Esophagus (tissue), 2 donors: ENCODE results near the gene CLEC18A. TPM values are rescaled to one million over a fixed set of nuclear protein-coding genes. Genes with fewer than 3 reads are reported as not detected.

Source experiments
- H3K27ac ChIP-seq, 2 donors: one replicate each; pipeline ENCODE4 v1.5.1; 2013; ENCODE audit warnings: low read depth in 2 of 2, mild to moderate bottlenecking in 2 of 2, inconsistent platforms in 1 of 2, low read length in 1 of 2, moderate library complexity in 1 of 2
- H3K27me3 ChIP-seq, 2 donors: one replicate each; pipeline ENCODE4 v1.6.1; 2013; ENCODE audit warnings: low read length in 2 of 2, control low read depth in 1 of 2, mild to moderate bottlenecking in 1 of 2; ENCODE audit not compliant: insufficient read depth in 2 of 2, control insufficient read depth in 1 of 2
- H3K36me3 ChIP-seq, 2 donors: one replicate each; pipeline ENCODE4 v1.6.1; 2013; ENCODE audit warnings: low read length in 1 of 2; ENCODE audit not compliant: control insufficient read depth in 2 of 2, insufficient read depth in 2 of 2
- H3K4me1 ChIP-seq, 2 donors: one replicate each; pipeline ENCODE4 v1.6.1; 2013; ENCODE audit warnings: low read length in 1 of 2; ENCODE audit not compliant: control insufficient read depth in 2 of 2, insufficient read depth in 2 of 2
- H3K4me3 ChIP-seq, 2 donors: one replicate each; pipeline ENCODE4 v1.5.1; 2013; ENCODE audit warnings: low read length in 2 of 2, mild to moderate bottlenecking in 2 of 2, low read depth in 1 of 2, moderate library complexity in 1 of 2
- H3K9me3 ChIP-seq, 2 donors: one replicate each; pipeline ENCODE4 v1.6.1; 2013; ENCODE audit warnings: mild to moderate bottlenecking in 2 of 2, low read depth in 1 of 2, low read length in 1 of 2, moderate library complexity in 1 of 2; ENCODE audit not compliant: control insufficient read depth in 2 of 2, insufficient read depth in 1 of 2
- WGBS, 2 donors: extraction: QIAGEN DNeasy Blood & Tissue Kit; methylation state at CpG; one replicate each; pipeline ENCODE4 v1.1.7; 2013; 5-methylcytosine and 5-hydroxymethylcytosine counted together
- polyA plus RNA-seq, 2 donors: library from polyadenylated mRNA; stranded (reverse); fragments of 200-250 nt; gene quantifications; one replicate each; pipeline ENCODE4 v1.2.3, GENCODE V29; 2013
- donor health status: healthy with polysubstance abuse.
- donor health status: Bipolar disorder and iron deficiency.

CLEC18A gene
- polyA plus RNA-seq, 2 donors: 0.92 to 1.4 TPM

GRCh38 chr16:69927056-69927757, 23.9 kb upstream of the CLEC18A start:
- Histone ChIP-seq H3K27me3 (no peaks in the 10 kb centered on the region), H3K4me1 (peaks cover 0 to 3% of the 10 kb centered on the region in 2 donors), H3K9me3 (no peaks in the 10 kb centered on the region), H3K4me3 (no peak overlapping the region), H3K36me3 (peaks cover 6 to 20% of the 10 kb centered on the region in 2 donors), H3K27ac (peak overlapping the region in 1 of 2 donors; percentile 24)
- WGBS, 2 donors: 70 to 72% methylated on average over 17 of the region's 17 CpGs

- H3K36me3 ChIP-seq: peaks cover 7 to 27% of the 10 kb centered on the region in 2 donors
- no peak overlapping the region for H3K4me3 ChIP-seq
- H3K27ac ChIP-seq: no peak overlapping the region
- peaks cover 0 to 3% of the 10 kb centered on the region in 2 donors for H3K4me1 ChIP-seq
- H3K27me3 ChIP-seq: no peaks in the 10 kb centered on the region
- 90% methylated on average over 10 of the region's 10 CpGs for WGBS, 2 donors
- no peaks in the 10 kb centered on the region for H3K9me3 ChIP-seq
Measured at GRCh38 chr16:69928856-69929400, 22.2 kb upstream of the CLEC18A start.

GRCh38 chr16:69929480-69929879, 21.7 kb upstream of the CLEC18A start:
- Histone ChIP-seq H3K4me3 (no peak overlapping the region), H3K4me1 (peaks cover 0 to 3% of the 10 kb centered on the region in 2 donors), H3K27ac (no peak overlapping the region), H3K27me3 (no peaks in the 10 kb centered on the region), H3K9me3 (no peaks in the 10 kb centered on the region), H3K36me3 (peaks cover 12 to 27% of the 10 kb centered on the region in 2 donors)
- 91% methylated on average over 9 of the region's 9 CpGs for WGBS, 2 donors

GRCh38 chr16:69930117-69930776, 20.9 kb upstream of the CLEC18A start:
- WGBS, 2 donors: 69 to 71% methylated on average over 12 of the region's 12 CpGs
- H3K4me1 ChIP-seq: peaks cover 0 to 3% of the 10 kb centered on the region in 2 donors
- H3K4me3 ChIP-seq: no peak overlapping the region
- no peak overlapping the region for H3K27ac ChIP-seq
- peaks cover 12 to 27% of the 10 kb centered on the region in 2 donors for H3K36me3 ChIP-seq
- no peaks in the 10 kb centered on the region for H3K27me3 ChIP-seq
- H3K9me3 ChIP-seq: no peaks in the 10 kb centered on the region

- no peaks in the 10 kb centered on the region for H3K27me3 ChIP-seq
- H3K27ac ChIP-seq: no peak overlapping the region
- H3K4me1 ChIP-seq: no peaks in the 10 kb centered on the region
- no peak overlapping the region for H3K4me3 ChIP-seq
- WGBS, 2 donors: 96 to 98% methylated on average over 13 of the region's 13 CpGs
- peaks cover 17 to 38% of the 10 kb centered on the region in 2 donors for H3K36me3 ChIP-seq
- no peaks in the 10 kb centered on the region for H3K9me3 ChIP-seq
Measured at GRCh38 chr16:69931631-69932030, 19.5 kb upstream of the CLEC18A start.

- Histone ChIP-seq H3K27ac (no peak overlapping the region), H3K9me3 (no peaks in the 10 kb centered on the region), H3K4me3 (no peak overlapping the region), H3K4me1 (no peaks in the 10 kb centered on the region), H3K27me3 (no peaks in the 10 kb centered on the region), H3K36me3 (peaks cover 21 to 43% of the 10 kb centered on the region in 2 donors)
- 85 to 89% methylated on average over 9 of the region's 9 CpGs for WGBS, 2 donors
Measured at GRCh38 chr16:69932228-69932627, 18.9 kb upstream of the CLEC18A start.

- no peaks in the 10 kb centered on the region for H3K4me1 ChIP-seq
- no peak overlapping the region for H3K4me3 ChIP-seq
- H3K9me3 ChIP-seq: no peaks in the 10 kb centered on the region
- H3K27ac ChIP-seq: no peak overlapping the region
- peaks cover 21 to 48% of the 10 kb centered on the region in 2 donors for H3K36me3 ChIP-seq
- 89% methylated on average over 27 of the region's 27 CpGs for WGBS, 2 donors
- no peaks in the 10 kb centered on the region for H3K27me3 ChIP-seq
Measured at GRCh38 chr16:69932691-69933392, 18.3 kb upstream of the CLEC18A start.

- Histone ChIP-seq H3K27me3 (no peaks in the 10 kb centered on the region), H3K27ac (no peak overlapping the region), H3K9me3 (no peaks in the 10 kb centered on the region), H3K36me3 (peaks cover 26 to 51% of the 10 kb centered on the region in 2 donors), H3K4me1 (no peaks in the 10 kb centered on the region), H3K4me3 (no peak overlapping the region)
- WGBS, 2 donors: 82% methylated on average over 10 of the region's 10 CpGs
Measured at GRCh38 chr16:69934044-69934443, 17.1 kb upstream of the CLEC18A start.

- no peaks in the 10 kb centered on the region for H3K27me3 ChIP-seq
- no peaks in the 10 kb centered on the region for H3K4me1 ChIP-seq
- H3K9me3 ChIP-seq: no peaks in the 10 kb centered on the region
- no peak overlapping the region for H3K27ac ChIP-seq
- WGBS, 2 donors: 95 to 97% methylated on average over 17 of the region's 17 CpGs
- H3K4me3 ChIP-seq: no peak overlapping the region
- peaks cover 29 to 56% of the 10 kb centered on the region in 2 donors for H3K36me3 ChIP-seq
Measured at GRCh38 chr16:69934751-69935150, 16.4 kb upstream of the CLEC18A start.
